SK-N-SH (cell line): ENCODE data around the gene CLEC19A. TPM values are rescaled to one million over a fixed set of nuclear protein-coding genes. Genes with fewer than 3 reads are reported as not detected.

Source experiments
- CTCF ChIA-PET: fragments of 300-600, 350-600 bp; formaldehyde crosslinking; extraction: SDS; loops from one replicate; lab custom pipeline; 2021; lab: Yijun Ruan, JAX
- POLR2A ChIA-PET: fragments of 350-600 bp; sonication (Branson Sonifier 250); formaldehyde crosslinking; extraction: SDS; loops from one replicate; lab custom pipeline; 2020; ENCODE audit warnings: antibody characterized with exemption, inconsistent platforms; lab: Yijun Ruan, JAX
- DNase-seq: peaks from one replicate; pipeline ENCODE4 v3.0.0; 2012
- H2AFZ ChIP-seq: fragments of 200-600 bp; sonication (generic); 2 replicates; pipeline ENCODE4 v1.8.1; 2016; ENCODE audit warnings: antibody characterized with exemption, mild to moderate bottlenecking, low read depth
- H3F3A ChIP-seq: fragments of 200-600 bp; sonication (generic); replicated peaks from 2 replicates; pipeline ENCODE3; 2016; ENCODE audit warnings: antibody characterized with exemption, mild to moderate bottlenecking; ENCODE audit not compliant: insufficient read depth
- H3K27ac ChIP-seq, 2 experiments: fragments of 200-500 bp in 1 of 2; fragments of 200-600 bp in 1 of 2; sonication (Bioruptor generic) in 1 of 2; sonication (generic), shearing (Covaris generic) in 1 of 2; 2 replicates each; pipeline versions ENCODE4 v1.5.1 to v1.6.1; 2014 to 2016; ENCODE audit warnings: low read depth in 2 of 2, inconsistent platforms in 1 of 2, low read length in 1 of 2, mild to moderate bottlenecking in 1 of 2, mixed read lengths in 1 of 2
- H3K27me3 ChIP-seq: fragments of 200-600 bp; sonication (generic), shearing (Covaris generic); 2 replicates; pipeline ENCODE4 v1.6.1; 2016; ENCODE audit warnings: mixed run types; ENCODE audit not compliant: insufficient read depth
- H3K36me3 ChIP-seq, 2 experiments: fragments of 200-500 bp in 1 of 2; fragments of 200-600 bp in 1 of 2; sonication (Bioruptor generic) in 1 of 2; sonication (generic) in 1 of 2; replicated peaks in 1 of 2; 2 replicates each; pipeline versions ENCODE3 to v1.5.1; 2014 to 2016; ENCODE audit warnings: low read length in 1 of 2, mild to moderate bottlenecking in 1 of 2; ENCODE audit not compliant: insufficient read depth in 2 of 2, control insufficient read depth in 1 of 2
- H3K4me1 ChIP-seq, 2 experiments: fragments of 200-500 bp in 1 of 2; fragments of 200-600 bp in 1 of 2; sonication (Bioruptor generic) in 1 of 2; sonication (generic), shearing (Covaris generic) in 1 of 2; 2 replicates each; pipeline versions ENCODE4 v1.5.1 to v1.6.1; 2014 to 2016; ENCODE audit warnings: low read depth in 1 of 2, low read length in 1 of 2, mixed run types in 1 of 2; ENCODE audit not compliant: insufficient read depth in 2 of 2, control insufficient read depth in 1 of 2
- H3K4me2 ChIP-seq: fragments of 200-600 bp; sonication (generic), shearing (Covaris generic); 2 replicates; pipeline ENCODE4 v1.6.1; 2017; ENCODE audit warnings: mixed run types
- H3K4me3 ChIP-seq, 2 experiments: fragments of 200-500 bp in 1 of 2; fragments of 200-600 bp in 1 of 2; sonication (Bioruptor generic) in 1 of 2; sonication (generic), shearing (Covaris generic) in 1 of 2; 2 replicates each; pipeline versions ENCODE4 v1.5.1 to v1.8.1; 2014 to 2016; ENCODE audit warnings: low read depth in 2 of 2, inconsistent platforms in 1 of 2, low read length in 1 of 2, mild to moderate bottlenecking in 1 of 2, mixed read lengths in 1 of 2, moderate library complexity in 1 of 2
- H3K79me2 ChIP-seq: fragments of 200-600 bp; sonication (generic); 2 replicates; pipeline ENCODE4 v1.8.1; 2017; ENCODE audit warnings: mild to moderate bottlenecking; ENCODE audit not compliant: insufficient read depth
- H3K9ac ChIP-seq: fragments of 200-600 bp; sonication (generic); 2 replicates; pipeline ENCODE4 v1.6.1; 2017; ENCODE audit warnings: mixed run types
- H3K9me2 ChIP-seq: fragments of 200-600 bp; sonication (generic); 2 replicates; pipeline ENCODE4 v1.6.1; 2017; ENCODE audit warnings: mixed run types
- H3K9me3 ChIP-seq: fragments of 200-600 bp; sonication (generic); 2 replicates; pipeline ENCODE4 v1.6.1; 2017; ENCODE audit warnings: mixed run types, mild to moderate bottlenecking, moderate library complexity
- H4K20me1 ChIP-seq: fragments of 200-600 bp; sonication (generic); 2 replicates; pipeline ENCODE4 v1.6.1; 2017; ENCODE audit warnings: mild to moderate bottlenecking, mixed run types; ENCODE audit not compliant: insufficient read depth
- EP300 ChIP-seq, 2 experiments: IDR thresholded peaks; 2 replicates each; pipeline versions ENCODE4 v1.4.0 to v1.6.1; 2012; ENCODE audit warnings: borderline replicate concordance in 1 of 2, low read depth in 1 of 2, low read length in 1 of 2
- FOSL2 ChIP-seq: IDR thresholded peaks from 2 replicates; pipeline ENCODE4 v1.4.0; 2012; ENCODE audit warnings: low read depth, mild to moderate bottlenecking, moderate library complexity, borderline replicate concordance
- GABPA ChIP-seq: IDR thresholded peaks from 2 replicates; pipeline ENCODE4 v1.4.0; 2012; ENCODE audit warnings: low read depth, mild to moderate bottlenecking
- GATA2 ChIP-seq: sonication (generic); formaldehyde crosslinking; IDR thresholded peaks from 2 replicates; pipeline ENCODE4 v1.5.0; 2020; ENCODE audit warnings: mild to moderate bottlenecking, missing genetic modification reagents
- RCOR1 ChIP-seq: fragments of 150-350 bp; IDR thresholded peaks from 2 replicates; pipeline ENCODE4 v1.6.1; 2017; ENCODE audit warnings: antibody characterized with exemption, low read length
- SIN3A ChIP-seq: IDR thresholded peaks from 2 replicates; pipeline ENCODE4 v1.6.1; 2012; ENCODE audit warnings: low read depth, mild to moderate bottlenecking, low read length, moderate library complexity, borderline replicate concordance
- SMC3 ChIP-seq: IDR thresholded peaks from 2 replicates; pipeline ENCODE4 v1.6.1; 2012; ENCODE audit warnings: low read depth, low read length, improper control_type of control experiment
- TCF12 ChIP-seq: IDR thresholded peaks from 2 replicates; pipeline ENCODE4 v1.4.0; 2012
- USF1 ChIP-seq: IDR thresholded peaks from 2 replicates; pipeline ENCODE4 v1.4.0; 2012; ENCODE audit warnings: low read depth, borderline replicate concordance
- USF2 ChIP-seq: fragments of 150-350 bp; IDR thresholded peaks from 2 replicates; pipeline ENCODE4 v1.6.1; 2017; ENCODE audit warnings: antibody characterized with exemption, low read length, low read depth, borderline replicate concordance
- ZBTB33 ChIP-seq: IDR thresholded peaks from 2 replicates; pipeline ENCODE4 v1.4.0; 2012; ENCODE audit warnings: low read depth, borderline replicate concordance
- WGBS: methylation state at CpG from one replicate; pipeline ENCODE4 v1.1.6; 2017; ENCODE audit warnings: low lambda C conversion rate; 5-methylcytosine and 5-hydroxymethylcytosine counted together
- polyA plus RNA-seq, 3 experiments: library from polyadenylated mRNA; depleted of rRNA; stranded (reverse); fragments of >200 nt; gene quantifications; 2 replicates each; pipeline ENCODE4 v1.2.3, GENCODE V29; 2012
- TF ChIP-seq, protein P1 (sequence below): fragments of 150-350 bp; IDR thresholded peaks from 2 replicates; pipeline ENCODE4 v1.6.1; 2016; ENCODE audit warnings: mild to moderate bottlenecking, low read depth, low read length

CLEC19A gene
- polyA plus RNA-seq, 1 of the 3 experiments (the other 2 are of a cell fraction) = not detected

DNA sequence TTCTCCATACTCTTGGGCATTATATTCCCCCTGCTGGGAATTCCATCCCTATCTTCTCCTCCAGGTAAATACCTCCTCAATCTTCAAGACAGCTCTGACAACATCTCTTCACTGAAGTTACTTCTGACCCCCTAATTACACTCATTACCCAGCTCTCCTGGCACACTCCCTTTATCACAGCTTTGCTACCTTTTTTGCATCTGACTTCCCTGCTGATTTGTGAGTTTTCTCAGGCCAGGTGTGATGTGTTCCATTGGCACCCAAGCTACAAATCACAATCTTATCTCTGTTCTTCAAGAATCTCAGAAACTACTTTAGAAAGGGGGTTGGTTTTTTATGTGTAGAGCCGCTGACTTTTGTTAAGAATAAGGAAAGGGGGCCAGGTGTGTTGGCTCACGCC is 14.0 kb downstream of the CLEC19A start:
- no peaks in the 10 kb centered on the region for H3K79me2 ChIP-seq
- TF ChIP-seq RCOR1 (no peak), USF2 (no peak), EP300 (IDR thresholded peaks at IDR 0.05; ENCODE audit: borderline replicate concordance in 1 of 2, low read depth in 1 of 2, low read length in 1 of 2) (no peak), SIN3A (no peak), SMC3 (no peak), USF1 (no peak), GABPA (no peak), ZBTB33 (no peak), TCF12 (no peak), FOSL2 (no peak)
- CTCF ChIA-PET = interaction anchor here (1.3 to 1.7 kb wide), 2 partner anchors 14 to 213 kb away, joined by 5 to 7 read pairs; no protein-coding TSS in a partner anchor
- no peaks in the 10 kb centered on the region for H4K20me1 ChIP-seq
- no peaks in the 10 kb centered on the region for H3F3A ChIP-seq
- H3K4me2 ChIP-seq = no peak overlapping the region
- no peak for DNase-seq
- H2AFZ ChIP-seq = no peak overlapping the region
- no peak overlapping the region for H3K4me3 ChIP-seq
- 51% methylated on average over 2 of the region's 2 CpGs for WGBS
- no peaks in the 10 kb centered on the region for H3K9me3 ChIP-seq
- POLR2A ChIA-PET = no interaction called here
- no peak overlapping the region for H3K27ac ChIP-seq
- H3K27me3 ChIP-seq = no peaks in the 10 kb centered on the region
- H3K36me3 ChIP-seq = no peaks in the 10 kb centered on the region
- H3K9ac ChIP-seq = no peak overlapping the region
- H3K9me2 ChIP-seq = no peaks in the 10 kb centered on the region
- peaks cover 0 to 9% of the 10 kb centered on the region in 2 experiments; a peak in 2 of 4 replicates for H3K4me1 ChIP-seq

- Histone ChIP-seq H3K4me1 (peaks cover 0 to 4% of the 10 kb centered on the region in 2 experiments; a peak in 2 of 4 replicates), H3K27me3 (no peaks in the 10 kb centered on the region), H3K9ac (no peak overlapping the region), H3K4me3 (no peak overlapping the region), H3K27ac (no peak overlapping the region), H3K9me3 (no peaks in the 10 kb centered on the region)
- no peak for DNase-seq
- 28% methylated on average over 1 of the region's 1 CpG for WGBS
- TF ChIP-seq EP300 (IDR thresholded peaks at IDR 0.05; ENCODE audit: borderline replicate concordance in 1 of 2, low read depth in 1 of 2, low read length in 1 of 2) (no peak), SMC3 (no peak), GATA2 (CRISPR knock-in tag) (no peak)
- TF ChIP-seq, protein P1, sequence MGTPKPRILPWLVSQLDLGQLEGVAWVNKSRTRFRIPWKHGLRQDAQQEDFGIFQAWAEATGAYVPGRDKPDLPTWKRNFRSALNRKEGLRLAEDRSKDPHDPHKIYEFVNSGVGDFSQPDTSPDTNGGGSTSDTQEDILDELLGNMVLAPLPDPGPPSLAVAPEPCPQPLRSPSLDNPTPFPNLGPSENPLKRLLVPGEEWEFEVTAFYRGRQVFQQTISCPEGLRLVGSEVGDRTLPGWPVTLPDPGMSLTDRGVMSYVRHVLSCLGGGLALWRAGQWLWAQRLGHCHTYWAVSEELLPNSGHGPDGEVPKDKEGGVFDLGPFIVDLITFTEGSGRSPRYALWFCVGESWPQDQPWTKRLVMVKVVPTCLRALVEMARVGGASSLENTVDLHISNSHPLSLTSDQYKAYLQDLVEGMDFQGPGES = no peak
- TF ChIP-seq, all 33 proteins: peak for 0
- Histone ChIP-seq H2AFZ (no peak overlapping the region), H3F3A (no peaks in the 10 kb centered on the region), H4K20me1 (no peaks in the 10 kb centered on the region), H3K79me2 (no peaks in the 10 kb centered on the region), H3K9me2 (no peaks in the 10 kb centered on the region), H3K4me2 (no peak overlapping the region), H3K36me3 (no peaks in the 10 kb centered on the region)
- CTCF ChIA-PET = no interaction called here
- POLR2A ChIA-PET = no interaction called here
These were observed 16.4 kb downstream of the CLEC19A start for GRCh38 chr16:19301931-19302330.
